Measurements from ENCODE around the gene TSPYL1. TPM values are rescaled to one million over a fixed set of nuclear protein-coding genes. Genes with fewer than 3 reads are reported as not detected.

Gene TSPYL1
- total and polyA plus RNA-seq, 2 of the 8 experiments (the other 6 are each of a cell fraction or from before 2014, with no cell fraction given), result 33.2 to 79.1 TPM

- Histone ChIP-seq H3K4me2 (ENCODE audit: insufficient read depth in 1 of 2, low read depth in 2 of 2, low read length in 2 of 2) (peak overlapping the region; percentile 82 to 98; a peak in 3 of 4 replicates), H3K9me3 (ENCODE audit: insufficient read depth in 2 of 2, low read depth in 1 of 2, low read length in 1 of 2) (no peaks in the 10 kb centered on the region), H2BK12ac (ENCODE audit: low read depth, low read length) (peak overlapping the region; percentile 54; the same call in 1 of the 2 replicates), H2AFZ (ENCODE audit: low read length) (no peak overlapping the region), H3K9ac (replicated peaks in 1 of 4; ENCODE audit: extremely low read depth in 1 of 4, low read depth in 3 of 4, low read length in 3 of 4) (no peak overlapping the region; a peak in 1 of 7 replicates), H4K5ac (ENCODE audit: insufficient read length, low read depth, low read length) (no peak overlapping the region), H2BK15ac (ENCODE audit: low read length) (no peak overlapping the region), H3K27me3 (replicated peaks in 1 of 4; ENCODE audit: control insufficient read depth in 3 of 4, extremely low read depth in 1 of 4, insufficient read depth in 3 of 4, low read length in 3 of 4) (no peaks in the 10 kb centered on the region), H3K4me3 (ENCODE audit: extremely low read depth in 1 of 4, insufficient read depth in 2 of 4, low read depth in 3 of 4, low read length in 4 of 4) (peak overlapping the region in 1 of 4 experiments; percentile 90; a peak in 2 of 8 replicates), H4K8ac (ENCODE audit: extremely low read depth, insufficient read depth, low read length) (no peak overlapping the region), H3K23ac (ENCODE audit: insufficient read length) (no peak overlapping the region), H3K4ac (replicated peaks; ENCODE audit: insufficient read length, low read depth, low read length) (no peak overlapping the region), H3K79me1 (ENCODE audit: low read depth, low read length) (peaks cover 6% of the 10 kb centered on the region), H4K20me1 (replicated peaks in 1 of 2; ENCODE audit: control insufficient read depth in 1 of 2, insufficient read depth in 2 of 2, low read length in 2 of 2) (peaks cover 10 to 14% of the 10 kb centered on the region in 2 experiments), H3K79me2 (ENCODE audit: control insufficient read depth in 1 of 2, insufficient read depth in 2 of 2, low read length in 2 of 2) (peaks cover 10 to 34% of the 10 kb centered on the region in 2 experiments), H3K18ac (ENCODE audit: extremely low read depth, low read length) (no peak overlapping the region), H2BK120ac (replicated peaks; ENCODE audit: low read depth, low read length) (no peak overlapping the region), H2BK20ac (ENCODE audit: low read length) (no peak overlapping the region), H2BK5ac (ENCODE audit: low read depth, low read length) (no peak overlapping the region), H3K14ac (ENCODE audit: insufficient read length) (no peak overlapping the region), H3K4me1 (replicated peaks in 1 of 4; ENCODE audit: control insufficient read depth in 3 of 4, insufficient read depth in 4 of 4, low read length in 3 of 4) (peaks cover 3 to 14% (median 10%) of the 10 kb centered on the region in 4 experiments; a peak in 5 of 7 replicates), H4K91ac (replicated peaks; ENCODE audit: insufficient read length, low read length) (no peak overlapping the region), H3K36me3 (ENCODE audit: control insufficient read depth in 2 of 4, insufficient read depth in 4 of 4, low read length in 3 of 4) (peaks cover 2 to 12% (median 4%) of the 10 kb centered on the region in 4 experiments; a peak in 3 of 8 replicates), H3K23me2 (ENCODE audit: low read depth, low read length) (peaks cover 6% of the 10 kb centered on the region), H3K27ac (ENCODE audit: low read depth, low read length) (no peak overlapping the region), H3K56ac (replicated peaks; ENCODE audit: insufficient read length, low read depth, low read length) (no peak overlapping the region), H2AK5ac (ENCODE audit: low read depth, low read length) (no peak overlapping the region)
- POLR2A ChIA-PET (ENCODE audit: partially characterized antibody), result interaction anchor here (1.0 to 4.5 kb wide), 8 partner anchors 11 to 401 kb away, joined by 3 to 26 read pairs (median 8); partner anchors contain the start of genes DSE, RWDD1 and TSPYL4
- no peak for FAIRE-seq
- WGBS, 2 experiments (ENCODE audit: extremely low coverage in 1 of 2, insufficient coverage in 1 of 2, insufficient read length in 1 of 2, insufficient replicate concordance in 2 of 2, low coverage in 1 of 2, low lambda C conversion rate in 2 of 2, missing lambda C conversion rate in 1 of 2), result 87 to 100% methylated on average over 2 to 5 of the region's 5 CpGs
- CTCF ChIA-PET (ENCODE audit: partially characterized antibody), result interaction anchor here (0.7 to 5.3 kb wide), 8 partner anchors 10 to 289 kb away, joined by 3 to 32 read pairs (median 3); no protein-coding TSS in a partner anchor
- TF ChIP-seq SIX5 (IDR thresholded peaks at IDR 0.05; ENCODE audit: low read depth, low read length) (no peak), HDAC6 (IDR thresholded peaks at IDR 0.05; ENCODE audit: low read depth, low read length) (no peak), PHF8 (conservative IDR thresholded peaks at IDR 0.05; ENCODE audit: low read depth, low read length) (no peak), USF2 (IDR thresholded peaks at IDR 0.05; ENCODE audit: low read length) (no peak), TAF7 (optimal IDR thresholded peaks at IDR 0.05; ENCODE audit: borderline replicate concordance, low read depth, low read length) (no peak), TEAD4 (IDR thresholded peaks at IDR 0.05; ENCODE audit: low read depth, low read length) (no peak), CBX8 (IDR thresholded peaks at IDR 0.05; ENCODE audit: borderline replicate concordance, low read depth, low read length) (no peak)
- DNase-seq (ENCODE audit: low read depth in 1 of 2, low spot score in 2 of 2), result no peak
Measured at GRCh38 chr6:116280933-116281316, 1.2 kb upstream of the TSPYL1 start.

Data from H1 (cell line).